Central memory CD8-positive, alpha-beta T cell (primary cell): ENCODE results near the gene DOK3.

Experiments used
- ATAC-seq: fragments of 150-1000 bp; cut with Tn5 transposase; replicated peaks from 2 replicates; pipeline ENCODE4 v1.10.0; 2022; ENCODE audit warnings: mild to moderate bottlenecking, moderate FRiP score, moderate number of reproducible peaks; ENCODE audit not compliant: poor library complexity, severe bottlenecking; ENCODE audit errors: extremely low read depth
- DNase-seq, 2 donors: peaks; one replicate each; pipeline ENCODE4 v3.0.0; 2021; ENCODE audit warnings: low spot score in 2 of 2
- H3K27ac Mint-ChIP-seq: one replicate; pipeline ENCODE4 v1.8.0; 2022; ENCODE audit warnings: low read depth, mild to moderate bottlenecking, moderate library complexity, mixed read lengths
- H3K27me3 Mint-ChIP-seq: one replicate; pipeline ENCODE4 v1.8.0; 2022; ENCODE audit warnings: mixed read lengths
- H3K36me3 Mint-ChIP-seq: one replicate; pipeline ENCODE4 v1.8.0; 2022; ENCODE audit warnings: mild to moderate bottlenecking, moderate library complexity, mixed read lengths; ENCODE audit not compliant: insufficient read depth
- H3K4me1 Mint-ChIP-seq: one replicate; pipeline ENCODE4 v1.8.0; 2022; ENCODE audit warnings: mixed read lengths
- H3K4me3 Mint-ChIP-seq: one replicate; pipeline ENCODE4 v1.8.0; 2022; ENCODE audit warnings: mild to moderate bottlenecking, moderate library complexity, mixed read lengths
- H3K9me3 Mint-ChIP-seq: one replicate; pipeline ENCODE4 v1.8.0; 2022; ENCODE audit warnings: mixed read lengths

DOK3 gene

DNA sequence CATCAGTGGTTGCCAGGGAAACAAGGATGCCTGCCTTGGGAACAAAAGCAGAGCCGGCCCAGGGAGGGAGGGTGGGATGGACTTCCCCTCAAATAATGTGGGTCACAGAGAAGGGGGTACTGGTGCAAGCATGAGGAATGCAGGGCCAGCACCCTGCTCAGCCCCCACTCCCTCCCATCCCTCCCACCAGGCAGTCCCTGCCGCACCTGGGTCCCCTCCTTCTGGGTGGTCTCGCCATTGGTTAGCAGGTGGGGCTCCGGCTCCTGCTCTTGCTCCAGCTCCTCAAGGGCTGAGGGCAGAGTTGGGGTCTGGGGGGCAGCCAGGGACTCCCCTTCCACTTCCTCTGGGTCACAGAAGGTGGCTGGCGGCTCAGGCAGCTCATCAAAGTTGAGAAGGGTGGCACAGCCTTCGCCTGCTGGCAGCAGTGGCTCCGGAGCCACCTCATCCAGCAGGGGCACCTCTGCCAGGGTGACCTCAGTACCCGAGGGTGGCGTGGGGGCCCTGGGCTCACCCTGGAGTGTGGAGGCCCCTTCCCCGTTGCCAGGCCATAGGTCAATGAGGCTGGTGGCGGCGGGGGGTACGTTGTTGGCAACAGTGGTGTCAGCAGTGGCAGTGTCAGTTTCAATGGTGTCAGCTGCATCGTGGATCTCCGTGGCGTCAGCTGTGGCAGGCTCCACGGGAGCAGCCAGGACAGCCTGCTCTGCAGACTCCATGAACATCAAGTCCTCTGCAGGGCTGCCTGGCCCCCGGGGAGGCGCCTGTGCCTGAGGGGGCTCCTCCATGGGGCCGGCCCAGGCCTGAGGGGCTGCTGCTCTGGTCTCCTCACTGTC lies 51.6 kb downstream of the DOK3 start:
- Mint-ChIP-seq H3K4me1 (peaks cover 15% of the 10 kb centered on the region), H3K27me3 (no peaks in the 10 kb centered on the region), H3K27ac (no peak overlapping the region), H3K9me3 (no peaks in the 10 kb centered on the region), H3K36me3 (peaks cover 39% of the 10 kb centered on the region), H3K4me3 (peak overlapping the region; percentile 36)
- ATAC-seq (no peak), DNase-seq (no peak)

DNA sequence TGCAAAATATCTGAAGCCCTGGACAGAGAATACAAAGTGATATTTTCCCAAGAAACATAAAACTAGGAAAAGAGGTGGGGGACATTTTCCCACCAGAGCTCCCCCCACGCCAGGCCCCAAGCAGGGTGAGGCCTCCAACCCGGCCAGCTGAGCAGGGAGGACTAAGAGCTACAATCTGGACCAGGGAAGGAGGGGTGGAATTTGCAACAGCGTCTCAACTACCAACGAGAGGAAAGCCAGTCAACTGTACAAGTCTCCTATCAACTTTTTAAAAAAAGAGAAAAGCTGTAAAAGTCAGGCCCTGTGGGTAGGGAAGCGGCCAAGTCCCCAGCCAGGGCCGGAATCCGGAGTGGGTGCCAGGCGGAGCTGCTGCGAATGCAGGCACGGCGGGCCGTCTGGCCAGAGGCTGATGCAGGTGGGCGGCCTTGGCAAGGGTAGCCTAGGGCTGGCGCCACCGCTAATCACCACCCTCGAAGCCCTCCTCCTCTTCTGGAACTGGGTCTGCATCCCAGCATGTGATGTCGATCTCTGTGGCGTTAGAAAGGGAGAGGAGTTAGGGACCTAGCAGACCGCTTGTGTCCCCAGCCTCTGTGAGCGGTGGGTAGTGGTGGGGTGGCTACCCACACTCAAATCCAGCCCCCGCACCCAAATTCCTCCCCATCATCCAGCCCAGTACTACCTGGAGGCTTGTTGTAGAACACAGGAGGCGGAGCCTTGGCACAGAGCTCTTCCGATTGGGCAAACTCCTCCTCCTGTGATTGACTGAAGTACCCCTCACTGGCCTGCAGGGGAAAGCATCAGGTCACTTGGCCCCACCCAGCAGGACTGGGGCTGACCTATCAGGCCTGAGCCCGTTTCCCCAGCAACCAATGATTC lies 52.4 kb downstream of the DOK3 start:
- Mint-ChIP-seq H3K9me3 (no peaks in the 10 kb centered on the region), H3K36me3 (peaks cover 41% of the 10 kb centered on the region), H3K4me1 (peaks cover 20% of the 10 kb centered on the region), H3K27me3 (no peaks in the 10 kb centered on the region), H3K4me3 (peak overlapping the region; percentile 36), H3K27ac (peak overlapping the region; percentile 82)
- DNase-seq (peak in 1 of 2 donors; percentile 39), ATAC-seq (no peak)

DNA sequence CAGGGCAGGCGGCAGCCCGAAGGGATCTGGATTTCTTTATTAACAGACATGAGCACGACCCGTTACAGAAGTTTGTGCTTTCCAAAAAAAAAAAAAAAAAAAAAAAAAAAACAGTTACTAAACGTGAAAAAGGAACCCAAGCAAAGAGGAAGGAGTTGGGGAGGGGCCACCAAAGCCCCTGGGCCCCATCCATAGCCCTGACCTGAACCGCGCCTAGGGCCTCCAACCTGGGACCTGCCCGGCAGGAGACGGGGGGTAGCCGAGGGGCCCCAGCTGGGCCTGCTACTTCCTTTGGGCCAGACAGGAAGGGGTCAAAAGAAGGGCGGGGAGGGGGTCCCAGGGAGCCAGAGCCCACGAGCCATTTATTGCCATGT lies 53.0 kb downstream of the DOK3 start:
- no peak for DNase-seq
- H3K9me3 Mint-ChIP-seq: no peaks in the 10 kb centered on the region
- H3K36me3 Mint-ChIP-seq: peaks cover 45% of the 10 kb centered on the region
- peaks cover 25% of the 10 kb centered on the region for H3K4me1 Mint-ChIP-seq
- no peaks in the 10 kb centered on the region for H3K27me3 Mint-ChIP-seq
- peak overlapping the region; percentile 76 for H3K4me3 Mint-ChIP-seq
- ATAC-seq: no peak
- H3K27ac Mint-ChIP-seq: peak overlapping the region; percentile 82

DNA sequence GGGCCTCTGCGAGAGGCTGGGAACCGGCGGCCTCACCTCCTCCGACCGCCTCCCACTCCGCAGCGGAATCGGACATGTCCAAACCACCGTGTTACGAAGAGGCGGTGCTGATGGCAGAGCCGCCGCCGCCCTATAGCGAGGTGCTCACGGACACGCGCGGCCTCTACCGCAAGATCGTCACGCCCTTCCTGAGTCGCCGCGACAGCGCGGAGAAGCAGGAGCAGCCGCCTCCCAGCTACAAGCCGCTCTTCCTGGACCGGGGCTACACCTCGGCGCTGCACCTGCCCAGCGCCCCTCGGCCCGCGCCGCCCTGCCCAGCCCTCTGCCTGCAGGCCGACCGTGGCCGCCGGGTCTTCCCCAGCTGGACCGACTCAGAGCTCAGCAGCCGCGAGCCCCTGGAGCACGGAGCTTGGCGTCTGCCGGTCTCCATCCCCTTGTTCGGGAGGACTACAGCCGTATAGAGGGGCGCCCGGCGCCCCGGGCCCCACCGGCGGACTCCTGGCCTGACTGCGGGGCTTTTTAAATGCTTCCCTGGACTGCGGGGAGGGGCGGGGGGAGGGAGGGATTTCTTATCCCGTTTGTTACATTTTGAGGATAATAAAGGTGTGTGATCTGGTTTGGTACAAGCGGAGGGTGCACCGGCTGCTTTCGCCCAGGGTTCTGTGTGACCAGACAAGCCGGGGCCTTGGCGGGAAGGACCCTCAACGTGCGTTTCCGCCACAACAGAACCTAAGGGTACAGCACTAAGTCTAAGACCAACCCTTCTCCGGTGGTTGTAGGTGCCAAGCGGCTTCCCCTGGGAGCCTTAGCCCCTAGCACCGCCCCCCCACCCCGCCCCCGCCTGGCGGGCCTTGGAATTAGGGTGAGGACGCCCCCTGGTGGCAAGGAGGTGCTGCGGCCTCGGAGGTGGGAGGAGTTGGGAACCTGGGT lies 53.7 kb downstream of the DOK3 start:
- Mint-ChIP-seq H3K36me3 (peaks cover 43% of the 10 kb centered on the region), H3K27ac (peak overlapping the region; percentile 86), H3K9me3 (no peaks in the 10 kb centered on the region), H3K27me3 (no peaks in the 10 kb centered on the region), H3K4me3 (peak overlapping the region; percentile 76), H3K4me1 (peaks cover 25% of the 10 kb centered on the region)
- ATAC-seq: peak; percentile 30
- peak; percentile 85 to 91 for DNase-seq

DNA sequence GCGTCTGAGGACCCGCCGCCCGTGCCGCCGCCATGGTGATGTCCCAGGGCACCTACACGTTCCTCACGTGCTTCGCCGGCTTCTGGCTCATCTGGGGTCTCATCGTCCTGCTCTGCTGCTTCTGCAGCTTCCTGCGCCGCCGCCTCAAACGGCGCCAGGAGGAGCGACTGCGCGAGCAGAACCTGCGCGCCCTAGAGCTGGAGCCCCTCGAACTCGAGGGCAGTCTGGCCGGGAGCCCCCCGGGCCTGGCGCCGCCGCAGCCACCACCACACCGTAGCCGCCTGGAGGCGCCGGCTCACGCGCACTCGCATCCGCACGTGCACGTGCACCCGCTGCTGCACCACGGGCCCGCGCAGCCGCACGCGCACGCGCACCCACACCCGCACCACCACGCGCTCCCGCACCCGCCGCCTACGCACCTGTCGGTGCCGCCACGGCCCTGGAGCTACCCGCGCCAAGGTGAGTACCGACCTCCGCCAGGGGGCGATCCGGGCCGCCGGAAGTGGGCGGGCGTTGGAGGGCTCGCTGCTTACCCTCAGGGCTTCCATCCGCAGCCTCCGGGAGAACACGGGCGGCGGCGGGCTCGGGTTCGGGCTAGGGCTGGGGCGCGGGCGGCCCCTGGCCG lies 54.5 kb downstream of the DOK3 start:
- peak overlapping the region; percentile 76 for H3K4me3 Mint-ChIP-seq
- H3K9me3 Mint-ChIP-seq: no peaks in the 10 kb centered on the region
- peaks cover 25% of the 10 kb centered on the region for H3K4me1 Mint-ChIP-seq
- peaks cover 45% of the 10 kb centered on the region for H3K36me3 Mint-ChIP-seq
- H3K27me3 Mint-ChIP-seq: no peaks in the 10 kb centered on the region
- DNase-seq (peak; percentile 91 to 94), ATAC-seq (peak; percentile 64)
- H3K27ac Mint-ChIP-seq: peak overlapping the region; percentile 86

DNA sequence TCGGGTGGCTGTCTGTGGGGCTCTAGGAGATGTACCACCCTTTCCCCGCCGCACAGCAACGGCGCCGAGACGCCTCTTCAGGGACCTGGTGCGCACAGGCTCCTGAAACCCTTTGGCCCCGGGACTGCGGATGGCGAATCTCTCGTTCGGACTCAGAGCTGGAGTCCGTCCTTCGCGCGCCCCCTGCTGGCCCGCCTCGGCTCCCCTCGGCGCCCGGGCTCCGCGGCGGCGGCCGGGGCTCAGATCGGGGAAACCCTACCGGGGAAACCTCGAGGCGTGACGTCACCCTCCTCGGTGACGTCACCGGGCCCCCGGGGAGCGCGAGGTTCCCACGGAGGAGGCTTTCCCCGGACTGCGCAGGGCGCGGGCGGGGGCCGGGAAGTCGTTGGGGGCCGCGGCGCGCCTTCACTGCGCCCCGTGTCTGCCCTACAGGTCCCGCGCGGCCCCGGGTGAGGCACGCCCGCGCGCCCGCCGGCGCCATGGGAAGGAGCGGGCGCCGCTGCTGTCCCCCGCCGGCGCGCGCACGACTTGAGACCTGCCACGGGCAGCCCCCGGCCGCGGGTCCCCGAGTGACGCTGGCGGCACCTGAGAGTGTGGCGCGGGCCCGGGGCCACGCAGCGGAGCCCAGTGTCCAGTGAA lies 55.1 kb downstream of the DOK3 start:
- no peaks in the 10 kb centered on the region for H3K27me3 Mint-ChIP-seq
- H3K27ac Mint-ChIP-seq: peak overlapping the region; percentile 86
- H3K36me3 Mint-ChIP-seq: peaks cover 45% of the 10 kb centered on the region
- peak overlapping the region; percentile 76 for H3K4me3 Mint-ChIP-seq
- ATAC-seq (peak; percentile 62), DNase-seq (peak; percentile 89 to 96)
- H3K4me1 Mint-ChIP-seq: peaks cover 25% of the 10 kb centered on the region
- no peaks in the 10 kb centered on the region for H3K9me3 Mint-ChIP-seq

DNA sequence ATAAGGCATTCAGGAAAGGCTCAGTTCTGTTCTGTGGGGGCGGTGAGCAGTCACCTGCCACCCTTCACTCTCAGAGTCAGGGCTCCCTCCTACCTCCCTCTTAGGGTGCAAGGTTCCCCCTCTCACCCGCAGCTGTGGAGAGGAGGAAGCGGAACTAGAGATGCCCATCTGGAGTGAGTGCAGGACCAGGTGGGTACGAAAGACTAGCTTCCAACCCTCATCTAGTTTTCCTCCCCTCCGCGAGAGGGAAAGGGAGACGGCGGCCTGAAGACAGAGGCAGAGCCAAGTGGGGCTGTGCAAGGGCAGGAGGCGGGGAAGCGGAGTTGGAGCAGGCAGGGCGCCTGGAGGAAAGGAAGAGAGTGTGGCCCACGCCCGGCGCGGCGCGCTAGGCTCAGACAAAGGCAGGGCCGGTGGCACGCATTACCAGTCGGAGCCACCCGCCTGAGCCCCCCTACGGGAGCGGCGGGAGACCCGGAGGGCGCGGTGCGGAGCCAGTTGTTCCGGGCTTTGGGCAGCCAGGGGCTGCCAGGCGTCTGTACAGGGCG lies 55.7 kb downstream of the DOK3 start:
- peaks cover 44% of the 10 kb centered on the region for H3K36me3 Mint-ChIP-seq
- DNase-seq (no peak), ATAC-seq (no peak)
- H3K27ac Mint-ChIP-seq: peak overlapping the region; percentile 86
- peak overlapping the region; percentile 76 for H3K4me3 Mint-ChIP-seq
- H3K27me3 Mint-ChIP-seq: no peaks in the 10 kb centered on the region
- H3K9me3 Mint-ChIP-seq: no peaks in the 10 kb centered on the region
- peaks cover 25% of the 10 kb centered on the region for H3K4me1 Mint-ChIP-seq

DNA sequence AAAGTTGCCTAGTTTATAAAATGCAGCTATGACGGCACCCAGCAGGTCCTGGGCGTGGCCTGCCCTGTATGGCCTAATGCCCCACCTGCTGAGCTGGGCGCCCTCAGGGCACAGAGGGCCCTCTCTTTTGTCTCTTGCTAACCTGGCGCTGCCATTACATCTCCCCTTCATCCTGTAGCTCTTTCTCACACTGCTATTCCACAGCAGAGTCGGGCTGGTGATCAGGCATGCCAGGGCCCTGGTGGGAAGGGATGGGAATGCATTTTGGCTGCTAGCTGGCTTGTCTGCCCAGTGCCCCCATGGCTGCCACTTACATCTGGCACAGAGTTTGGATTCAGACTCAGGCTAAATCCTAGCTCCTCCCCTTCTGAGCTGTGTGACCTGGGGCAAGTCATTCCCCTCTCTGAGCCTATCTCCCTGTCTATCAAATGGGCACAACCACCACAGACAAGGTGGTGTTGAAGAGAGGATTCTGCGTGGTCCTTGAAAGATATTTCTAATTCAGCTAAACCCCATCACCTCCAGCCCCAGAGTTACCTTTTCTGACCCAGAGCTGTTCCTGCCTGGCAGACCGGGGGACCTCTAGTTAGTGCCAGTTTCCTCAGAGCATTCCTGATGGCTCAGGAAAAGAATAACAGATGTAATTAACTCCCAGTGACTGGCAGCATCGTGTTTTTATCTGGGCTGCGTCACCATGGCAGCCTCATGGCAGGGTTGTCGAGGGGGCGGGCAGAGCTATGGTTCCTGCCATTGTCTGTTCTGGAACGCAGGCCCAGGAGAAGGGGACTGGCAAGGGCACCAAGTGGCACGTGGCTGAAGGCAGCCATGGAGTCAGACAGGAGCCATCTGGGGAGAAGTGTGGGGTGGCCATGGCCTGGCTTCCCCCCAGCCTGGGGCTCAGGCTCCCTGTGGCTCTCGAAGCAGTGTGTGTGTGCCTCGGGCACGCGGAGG lies 56.7 kb downstream of the DOK3 start:
- no peak for ATAC-seq
- Mint-ChIP-seq H3K4me3 (peak overlapping the region; percentile 76), H3K27me3 (no peaks in the 10 kb centered on the region), H3K27ac (peak overlapping the region; percentile 86), H3K9me3 (no peaks in the 10 kb centered on the region), H3K4me1 (peaks cover 34% of the 10 kb centered on the region), H3K36me3 (peaks cover 47% of the 10 kb centered on the region)
- no peak for DNase-seq
